ENCODE data around the gene PLCB1.

Gene PLCB1

GRCh38 chr20:8932192-8933165 is 800.4 kb downstream of the PLCB1 start:
- DNase-seq: peak; percentile 96

DNA sequence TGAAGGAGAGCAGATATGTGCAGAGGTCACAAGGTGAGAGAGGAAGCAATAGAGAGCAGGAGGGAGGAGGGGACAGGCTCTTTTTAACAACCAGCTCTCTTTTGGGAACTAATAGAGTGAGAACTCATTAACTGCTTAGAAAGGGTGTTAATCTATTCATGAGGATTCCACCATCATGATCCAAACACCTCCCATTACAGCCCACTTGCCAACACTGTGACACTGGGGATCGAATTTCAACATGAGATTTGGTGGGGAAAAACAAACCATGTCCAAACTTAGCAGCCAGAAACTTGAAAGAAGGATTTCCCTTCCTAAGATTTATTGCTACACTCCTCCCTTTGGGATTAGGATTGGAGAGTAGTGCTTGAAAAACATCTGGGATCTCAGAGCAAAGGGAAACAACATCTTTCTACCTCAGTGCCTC is 801.3 kb downstream of the PLCB1 start:
- DNase-seq: no peak

GRCh38 chr20:8934362-8934761 is 802.3 kb downstream of the PLCB1 start:
- DNase-seq: no peak
